Measurements from ENCODE around the gene XRRA1.

DNA sequence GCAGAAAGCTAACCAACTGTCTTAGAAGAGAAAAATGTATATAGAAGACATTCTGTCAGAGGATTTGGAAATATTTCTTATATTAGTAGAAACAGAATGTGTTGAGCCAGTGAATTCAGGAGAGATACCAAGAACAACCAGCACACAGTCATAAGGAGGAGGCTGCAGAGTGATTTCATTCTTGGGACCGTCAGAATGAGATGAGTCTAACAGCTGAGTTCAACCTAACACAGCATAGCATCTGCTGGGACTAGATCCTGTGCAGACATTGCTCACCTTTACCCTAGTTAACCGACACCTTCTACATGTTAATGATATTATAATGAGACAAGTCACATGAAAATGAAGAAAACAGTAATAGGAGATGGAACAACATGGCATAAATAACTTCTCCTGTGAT, 85.5 kb downstream of the XRRA1 start:
- TF ChIP-seq, protein P1, sequence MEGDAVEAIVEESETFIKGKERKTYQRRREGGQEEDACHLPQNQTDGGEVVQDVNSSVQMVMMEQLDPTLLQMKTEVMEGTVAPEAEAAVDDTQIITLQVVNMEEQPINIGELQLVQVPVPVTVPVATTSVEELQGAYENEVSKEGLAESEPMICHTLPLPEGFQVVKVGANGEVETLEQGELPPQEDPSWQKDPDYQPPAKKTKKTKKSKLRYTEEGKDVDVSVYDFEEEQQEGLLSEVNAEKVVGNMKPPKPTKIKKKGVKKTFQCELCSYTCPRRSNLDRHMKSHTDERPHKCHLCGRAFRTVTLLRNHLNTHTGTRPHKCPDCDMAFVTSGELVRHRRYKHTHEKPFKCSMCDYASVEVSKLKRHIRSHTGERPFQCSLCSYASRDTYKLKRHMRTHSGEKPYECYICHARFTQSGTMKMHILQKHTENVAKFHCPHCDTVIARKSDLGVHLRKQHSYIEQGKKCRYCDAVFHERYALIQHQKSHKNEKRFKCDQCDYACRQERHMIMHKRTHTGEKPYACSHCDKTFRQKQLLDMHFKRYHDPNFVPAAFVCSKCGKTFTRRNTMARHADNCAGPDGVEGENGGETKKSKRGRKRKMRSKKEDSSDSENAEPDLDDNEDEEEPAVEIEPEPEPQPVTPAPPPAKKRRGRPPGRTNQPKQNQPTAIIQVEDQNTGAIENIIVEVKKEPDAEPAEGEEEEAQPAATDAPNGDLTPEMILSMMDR (conservative IDR thresholded peaks at IDR 0.05; ENCODE audit: low read depth, low read length) = no peak
- no peak for TF ChIP-seq EZH2 (IDR thresholded peaks at IDR 0.05; ENCODE audit: low read length, unreplicated experiment)

Measured in PC-3 (cell line).